ENCODE data around the gene ABCC8. TPM values are rescaled to one million over a fixed set of nuclear protein-coding genes. Genes with fewer than 3 reads are reported as not detected.

Gene ABCC8
- total RNA-seq, 1 experiment from 2014 or later = not detected

- POLR2A ChIA-PET = no interaction called here
- BruUV-seq (replicated peaks) = no TSS peak
- TF ChIP-seq CTCF (IDR thresholded peaks at IDR 0.05; ENCODE audit: insufficient read depth in 1 of 2, low read depth in 1 of 2, low read length in 1 of 2, severe bottlenecking in 1 of 2, unreplicated experiment in 1 of 2) = no peak
- H3K9me3 ChIP-seq = peaks cover 31% of the 10 kb centered on the region
- intact Hi-C loops (cut with micrococcal nuclease; ENCODE audit: unreplicated experiment) = no loop called here
- no peak overlapping the region for H3K4me3 Mint-ChIP-seq (ENCODE audit: unreplicated experiment)
- H3K4me1 ChIP-seq = no peaks in the 10 kb centered on the region
- H3K27ac Mint-ChIP-seq (ENCODE audit: unreplicated experiment) = no peak overlapping the region
- DNase-seq = no peak
- H3K4me1 Mint-ChIP-seq (ENCODE audit: low read depth, unreplicated experiment) = no peaks in the 10 kb centered on the region
- H3K4me3 ChIP-seq (ENCODE audit: low read depth, low read length) = no peak overlapping the region
- H3K36me3 ChIP-seq (ENCODE audit: control insufficient read depth, insufficient read depth, low read length) = peaks cover 3% of the 10 kb centered on the region
- H3K27me3 Mint-ChIP-seq (ENCODE audit: insufficient read depth, unreplicated experiment) = no peaks in the 10 kb centered on the region
- peaks cover 26% of the 10 kb centered on the region for H3K9me3 Mint-ChIP-seq (ENCODE audit: unreplicated experiment)
- CTCF ChIA-PET = no interaction called here
- H3K36me3 Mint-ChIP-seq (ENCODE audit: insufficient read depth, unreplicated experiment) = peaks cover 27% of the 10 kb centered on the region
- H3K27me3 ChIP-seq (replicated peaks; ENCODE audit: control insufficient read depth, insufficient read depth, low read length) = no peaks in the 10 kb centered on the region
These were observed 101.1 kb downstream of the ABCC8 start for GRCh38 chr11:17375547-17375946.

GRCh38 chr11:17371614-17372013, 105.0 kb downstream of the ABCC8 start:
- Mint-ChIP-seq H3K27ac (ENCODE audit: unreplicated experiment) (no peak overlapping the region), H3K4me3 (ENCODE audit: unreplicated experiment) (no peak overlapping the region), H3K4me1 (ENCODE audit: low read depth, unreplicated experiment) (no peaks in the 10 kb centered on the region), H3K36me3 (ENCODE audit: insufficient read depth, unreplicated experiment) (peaks cover 58% of the 10 kb centered on the region), H3K9me3 (ENCODE audit: unreplicated experiment) (peaks cover 55% of the 10 kb centered on the region), H3K27me3 (ENCODE audit: insufficient read depth, unreplicated experiment) (no peaks in the 10 kb centered on the region)
- POLR2A ChIA-PET = no interaction called here
- H3K27me3 ChIP-seq (replicated peaks; ENCODE audit: control insufficient read depth, insufficient read depth, low read length) = no peaks in the 10 kb centered on the region
- no peak for TF ChIP-seq CTCF (IDR thresholded peaks at IDR 0.05; ENCODE audit: insufficient read depth in 1 of 2, low read depth in 1 of 2, low read length in 1 of 2, severe bottlenecking in 1 of 2, unreplicated experiment in 1 of 2)
- no TSS peak for BruUV-seq (replicated peaks)
- intact Hi-C loops (cut with micrococcal nuclease; ENCODE audit: unreplicated experiment) = no loop called here
- CTCF ChIA-PET = no interaction called here
- H3K9me3 ChIP-seq = peaks cover 42% of the 10 kb centered on the region
- no peak overlapping the region for H3K4me3 ChIP-seq (ENCODE audit: low read depth, low read length)
- no peaks in the 10 kb centered on the region for H3K4me1 ChIP-seq
- peak in 1 of 2 experiments; percentile 26 for DNase-seq
- H3K36me3 ChIP-seq (ENCODE audit: control insufficient read depth, insufficient read depth, low read length) = peaks cover 10% of the 10 kb centered on the region

- no peaks in the 10 kb centered on the region for H3K4me1 Mint-ChIP-seq (ENCODE audit: low read depth, unreplicated experiment)
- BruUV-seq (replicated peaks) = no TSS peak
- no peaks in the 10 kb centered on the region for H3K27me3 ChIP-seq (replicated peaks; ENCODE audit: control insufficient read depth, insufficient read depth, low read length)
- peaks cover 42% of the 10 kb centered on the region for H3K9me3 ChIP-seq
- peaks cover 57% of the 10 kb centered on the region for H3K36me3 Mint-ChIP-seq (ENCODE audit: insufficient read depth, unreplicated experiment)
- no peak overlapping the region for H3K27ac Mint-ChIP-seq (ENCODE audit: unreplicated experiment)
- CTCF ChIA-PET = no interaction called here
- peaks cover 10% of the 10 kb centered on the region for H3K36me3 ChIP-seq (ENCODE audit: control insufficient read depth, insufficient read depth, low read length)
- H3K9me3 Mint-ChIP-seq (ENCODE audit: unreplicated experiment) = peaks cover 55% of the 10 kb centered on the region
- H3K27me3 Mint-ChIP-seq (ENCODE audit: insufficient read depth, unreplicated experiment) = no peaks in the 10 kb centered on the region
- no peak overlapping the region for H3K4me3 ChIP-seq (ENCODE audit: low read depth, low read length)
- TF ChIP-seq CTCF (IDR thresholded peaks at IDR 0.05; ENCODE audit: insufficient read depth in 1 of 2, low read depth in 1 of 2, low read length in 1 of 2, severe bottlenecking in 1 of 2, unreplicated experiment in 1 of 2) = no peak
- no peak overlapping the region for H3K4me3 Mint-ChIP-seq (ENCODE audit: unreplicated experiment)
- POLR2A ChIA-PET = no interaction called here
- no peaks in the 10 kb centered on the region for H3K4me1 ChIP-seq
- intact Hi-C loops (cut with micrococcal nuclease; ENCODE audit: unreplicated experiment) = no loop called here
- DNase-seq = no peak
These were observed 106.9 kb downstream of the ABCC8 start for GRCh38 chr11:17369684-17370243.

Data from Caco-2 (cell line).